Midbrain (tissue), 1 donor: ENCODE data around the gene ITGB6.

Experiments used
- DNase-seq: peaks from one replicate; lab custom pipeline; 2025; lab: John Stamatoyannopoulos, UW

Gene ITGB6

DNA sequence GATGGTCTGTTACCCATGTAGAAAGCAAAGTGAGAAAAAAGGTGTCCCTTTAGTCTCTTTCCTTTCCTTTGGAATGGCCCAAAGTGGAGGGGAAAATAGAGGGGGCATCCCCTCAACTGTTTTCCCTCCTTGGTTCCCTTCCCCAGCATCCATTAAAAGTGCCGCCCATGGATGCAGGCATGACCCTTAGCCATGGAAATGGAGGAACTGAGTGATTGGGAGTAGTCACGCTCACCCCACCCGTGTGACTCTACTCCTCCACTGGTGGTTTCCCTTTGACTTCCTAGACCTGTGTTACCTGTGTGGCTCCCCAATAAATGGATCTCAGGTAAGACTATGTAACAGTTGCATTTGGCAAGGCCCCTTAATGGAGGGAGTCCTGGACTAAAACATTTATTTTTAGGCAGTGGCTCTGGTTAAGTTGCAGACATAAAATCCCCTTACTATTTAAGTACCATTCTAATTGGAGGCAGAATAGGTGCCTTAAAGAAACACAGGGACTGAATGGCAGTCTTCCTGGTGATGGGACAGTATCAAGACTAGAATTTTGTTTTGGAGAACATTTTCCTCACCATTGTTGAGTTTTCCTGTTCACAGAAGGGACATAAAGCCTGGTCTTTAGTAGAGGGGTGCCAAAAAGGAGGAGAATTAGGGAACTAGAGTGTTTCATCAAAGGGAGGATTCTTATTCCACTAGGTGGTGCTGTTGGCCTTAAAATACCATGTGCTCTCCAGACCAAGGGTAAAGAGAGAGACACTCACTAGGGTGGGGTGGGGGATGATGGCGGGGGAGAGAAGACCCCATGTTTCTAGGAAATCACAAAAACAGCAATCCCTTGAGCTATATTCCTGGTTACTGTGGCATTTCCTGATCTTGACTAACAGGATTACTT lies 112.0 kb downstream of the ITGB6 start:
- DNase-seq, result no peak

DNA sequence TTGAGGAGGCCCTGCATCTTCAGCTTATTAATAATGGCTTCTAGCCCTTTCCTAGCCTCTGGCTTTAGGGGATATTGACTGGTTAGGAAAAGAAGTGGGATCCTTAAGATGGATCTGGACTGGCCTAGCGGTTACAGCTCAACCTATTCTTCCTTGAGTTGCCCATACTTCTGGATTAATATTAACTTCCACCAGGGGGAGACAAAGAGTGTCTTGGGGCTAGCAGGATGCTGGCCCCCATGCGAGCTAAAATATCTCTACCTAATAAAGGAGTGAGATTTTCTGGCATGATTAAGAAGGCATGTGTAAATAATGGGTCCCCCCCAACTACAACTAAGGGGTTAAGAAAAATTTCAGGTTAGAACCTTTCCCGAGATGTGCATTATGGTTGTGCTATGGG lies 114.4 kb downstream of the ITGB6 start:
- no peak for DNase-seq

- no peak for DNase-seq
Observed at GRCh38 chr2:160077912-160078810, 121.9 kb downstream of the ITGB6 start.

DNA sequence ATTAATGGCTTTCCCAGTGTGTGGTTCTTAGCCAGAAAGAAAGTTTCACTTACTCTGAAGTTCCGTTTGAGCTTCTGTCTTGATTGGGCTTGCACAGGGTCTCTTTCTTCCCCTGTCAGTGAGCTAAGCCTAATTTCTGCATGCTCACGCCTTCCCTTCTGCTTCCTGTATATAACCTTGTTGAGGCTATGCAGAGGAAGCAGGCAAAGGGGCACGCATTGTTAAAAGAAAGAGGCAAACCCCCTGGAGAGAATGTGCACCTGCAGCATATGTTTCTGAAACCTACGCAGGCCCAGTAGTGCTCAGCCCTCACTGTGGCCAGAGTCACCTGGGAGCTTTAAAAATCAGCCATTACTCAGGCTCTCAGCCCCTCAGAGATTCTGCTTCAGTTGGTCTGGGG lies 123.2 kb downstream of the ITGB6 start:
- DNase-seq, result no peak

DNA sequence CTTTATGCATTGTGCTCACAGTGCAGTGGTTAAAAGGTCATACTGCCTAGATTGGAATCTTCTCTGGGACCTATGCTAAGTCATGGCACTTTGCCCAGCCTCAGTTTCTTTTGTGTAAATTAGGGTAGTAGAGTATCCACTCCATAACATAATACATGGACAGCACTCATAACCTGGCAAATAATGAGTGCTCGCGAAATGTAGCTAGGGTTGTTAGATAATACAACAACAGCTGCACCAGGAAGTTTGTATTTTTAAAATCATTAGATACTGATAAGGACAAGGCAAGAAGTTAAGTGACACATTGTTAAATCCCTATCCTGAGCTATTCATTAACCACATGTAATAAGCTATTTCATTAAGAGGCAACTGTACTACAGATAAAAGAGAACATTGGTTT lies 123.8 kb downstream of the ITGB6 start:
- DNase-seq, result no peak

GRCh38 chr2:160075171-160075570 lies 124.9 kb downstream of the ITGB6 start:
- no peak for DNase-seq

DNA sequence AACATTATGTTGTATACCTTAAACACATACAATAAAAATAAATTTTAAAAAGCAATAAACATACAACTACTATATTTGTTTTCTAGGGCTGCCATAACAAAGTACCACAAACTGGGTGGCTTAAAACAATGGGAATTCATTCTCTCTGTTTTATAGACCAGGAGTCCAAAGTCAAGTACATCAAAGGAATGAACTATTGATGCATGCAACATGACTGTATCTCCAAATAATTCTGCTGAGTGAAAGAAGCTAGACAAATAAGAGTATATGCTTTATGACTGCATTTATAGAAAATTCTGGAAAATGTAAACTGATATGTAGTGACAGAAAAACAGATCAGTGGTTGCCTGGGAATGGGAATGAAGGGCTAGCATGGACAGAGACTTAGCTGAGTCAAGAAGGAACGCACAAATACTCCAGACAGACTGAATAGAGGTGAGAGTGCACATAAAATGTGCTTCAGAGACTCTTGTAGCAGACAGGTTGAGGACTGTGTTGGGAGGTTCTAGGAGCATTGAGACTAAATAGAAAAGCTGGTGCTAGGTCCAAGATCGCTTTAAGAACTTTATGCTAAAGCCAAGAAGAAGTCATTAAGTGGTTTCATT lies 126.7 kb downstream of the ITGB6 start:
- DNase-seq, result no peak

DNA sequence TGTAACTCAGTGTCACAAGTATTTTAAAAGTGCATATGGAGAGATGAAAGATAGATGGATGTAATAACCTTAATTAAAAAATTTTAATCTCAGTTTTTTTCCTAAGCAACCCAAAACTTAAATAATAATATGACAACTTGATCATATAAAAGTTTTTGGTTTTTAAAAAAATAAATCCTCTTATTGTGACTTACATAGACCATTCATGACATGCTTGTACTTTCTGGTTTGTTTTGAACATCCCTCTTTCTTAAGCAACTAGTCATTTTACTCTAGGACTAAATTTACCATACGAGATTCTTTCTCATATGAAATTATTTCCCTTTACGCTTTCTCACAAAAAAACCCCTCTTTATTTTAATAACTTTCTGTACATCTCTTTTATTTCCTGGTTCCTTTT lies 131.2 kb downstream of the ITGB6 start:
- DNase-seq, result no peak

DNA sequence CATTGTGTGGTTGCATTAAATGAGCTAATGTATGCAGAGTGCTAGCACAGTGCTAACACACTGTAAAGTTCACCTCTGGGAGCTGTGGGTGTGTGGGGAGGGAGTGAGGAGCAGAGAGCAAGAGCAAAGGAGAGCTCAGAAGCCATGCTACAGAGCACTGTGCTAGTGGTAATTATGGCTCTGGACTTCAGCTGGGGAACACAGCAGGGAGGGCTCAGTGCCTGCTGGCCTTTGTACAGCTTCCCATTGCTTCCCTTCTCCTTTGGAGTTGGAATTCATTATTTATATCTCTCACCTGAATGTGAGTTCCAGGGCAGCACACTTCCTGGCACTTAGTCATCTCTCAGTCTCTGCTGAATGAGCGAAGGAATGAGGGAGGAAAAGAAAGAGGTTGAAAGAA lies 135.2 kb downstream of the ITGB6 start:
- DNase-seq, result no peak

GRCh38 chr2:160063879-160064612 lies 136.0 kb downstream of the ITGB6 start:
- DNase-seq, result no peak

- DNase-seq, result no peak
Observed at GRCh38 chr2:160063271-160063670, 136.8 kb downstream of the ITGB6 start.

GRCh38 chr2:160062292-160063005 lies 137.6 kb downstream of the ITGB6 start, which contains the start of gene PLA2R1:
PLA2R1 (minus strand) TSS chr2:160062615; CDS start chr2:160062403, 212 bp downstream.
- DNase-seq, result no peak

GRCh38 chr2:160061944-160062291 lies 138.2 kb downstream of the ITGB6 start:
- no peak for DNase-seq

- no peak for DNase-seq
Observed at GRCh38 chr2:160061533-160061932, 138.5 kb downstream of the ITGB6 start.

- no peak for DNase-seq
Observed at GRCh38 chr2:160060297-160060696, 139.8 kb downstream of the ITGB6 start.

DNA sequence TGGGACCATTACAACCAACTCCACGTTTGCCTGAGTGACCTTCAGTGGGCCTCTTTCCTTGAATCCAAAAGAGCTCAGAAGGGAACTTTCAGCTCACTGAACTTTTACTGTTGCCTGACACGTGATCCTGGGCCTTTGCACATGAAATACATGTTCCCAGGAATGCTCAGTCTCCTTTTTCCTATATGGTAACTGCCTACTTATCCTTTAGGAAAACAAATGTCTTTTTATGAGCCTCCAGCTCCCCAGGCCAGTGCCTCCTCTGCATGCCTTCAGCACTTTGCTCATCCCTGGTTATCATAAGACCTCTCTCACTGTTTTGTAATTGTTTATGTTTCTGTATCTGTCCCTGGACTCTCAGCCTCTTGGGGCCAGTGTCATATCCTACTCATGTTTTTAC lies 142.7 kb downstream of the ITGB6 start:
- DNase-seq, result no peak

GRCh38 chr2:160055726-160056108 lies 144.4 kb downstream of the ITGB6 start:
- no peak for DNase-seq

GRCh38 chr2:160054984-160055725 lies 144.9 kb downstream of the ITGB6 start:
- no peak for DNase-seq

DNA sequence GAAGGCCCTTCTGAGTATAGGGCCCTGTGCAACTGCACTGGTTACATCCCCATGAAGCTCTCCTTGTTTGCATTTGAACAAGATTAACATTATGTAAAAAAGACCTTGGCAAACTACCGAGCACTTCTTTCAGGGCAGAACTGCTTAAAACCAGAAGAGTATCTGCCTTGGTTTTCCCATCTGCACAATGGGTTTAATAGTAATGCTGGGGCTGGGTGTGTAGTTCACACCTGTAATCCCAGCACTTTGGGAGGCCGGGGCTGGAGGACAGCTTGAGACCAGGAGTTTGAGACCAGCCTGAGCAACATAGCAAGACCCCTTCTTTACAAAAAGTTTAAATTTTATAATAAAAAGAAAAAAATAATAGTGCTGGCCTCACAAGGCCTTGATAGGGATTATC lies 146.1 kb downstream of the ITGB6 start:
- DNase-seq, result no peak

- DNase-seq, result no peak
Observed at GRCh38 chr2:160052531-160052930, 147.5 kb downstream of the ITGB6 start.
